Suprapubic skin (tissue), 3 donors: Measurements from ENCODE around the gene TIMM8A.

Experiments used
- POLR2A ChIP-seq, 2 donors: fragments of 450-650 bp; IDR thresholded peaks; one replicate each; pipeline ENCODE4 v1.6.1; 2017; ENCODE audit warnings: antibody characterized with exemption in 2 of 2, mild to moderate bottlenecking in 2 of 2, moderate library complexity in 2 of 2
- TF ChIP-seq, protein P1 (sequence below), 2 donors: fragments of 200-600 bp in 1 of 2; fragments of 450-650 bp in 1 of 2; sonication (generic) in 1 of 2; IDR thresholded peaks; one replicate each; pipeline ENCODE4 v1.5.1; 2016 to 2019; ENCODE audit warnings: antibody characterized with exemption in 2 of 2, mild to moderate bottlenecking in 1 of 2, moderate library complexity in 1 of 2

DNA sequence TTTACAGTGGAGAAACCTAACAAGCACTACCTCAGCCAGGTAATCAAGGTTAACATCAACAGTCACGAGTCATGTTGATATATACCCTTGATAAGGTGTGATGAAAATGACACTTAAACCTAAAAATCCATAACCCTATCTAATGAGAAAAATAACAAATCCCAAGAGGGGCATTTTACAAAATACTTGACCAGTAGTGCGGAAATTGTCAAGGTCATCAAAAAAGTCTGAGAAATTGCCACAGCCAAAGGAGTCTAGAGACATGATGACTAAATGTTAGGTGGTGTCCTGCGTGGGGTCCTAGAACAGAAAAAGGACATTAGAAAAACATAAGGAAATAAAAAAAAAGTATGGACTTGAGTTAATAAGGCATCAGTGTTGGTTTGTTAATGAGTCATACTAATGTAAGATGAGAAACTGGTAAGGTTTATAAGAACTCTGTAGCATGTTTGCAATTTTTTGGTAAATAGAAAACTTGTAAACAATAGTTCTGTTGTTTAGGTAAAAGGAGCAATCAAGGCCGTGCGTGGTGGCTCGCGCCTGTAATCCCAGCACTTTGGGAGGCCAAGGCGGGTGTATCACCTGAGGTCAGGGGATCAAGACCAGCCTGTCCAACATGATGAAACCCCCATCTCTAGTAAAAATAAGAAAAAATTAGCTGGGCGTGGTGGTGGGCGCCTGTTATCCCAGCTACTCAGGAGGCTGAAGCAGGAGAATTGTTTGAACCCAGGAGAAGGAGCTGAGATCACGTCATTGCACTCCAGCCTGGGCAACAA lies 45.2 kb upstream of the TIMM8A start:
- TF ChIP-seq POLR2A (IDR thresholded peaks at IDR 0.05): no peak
- TF ChIP-seq, protein P1, sequence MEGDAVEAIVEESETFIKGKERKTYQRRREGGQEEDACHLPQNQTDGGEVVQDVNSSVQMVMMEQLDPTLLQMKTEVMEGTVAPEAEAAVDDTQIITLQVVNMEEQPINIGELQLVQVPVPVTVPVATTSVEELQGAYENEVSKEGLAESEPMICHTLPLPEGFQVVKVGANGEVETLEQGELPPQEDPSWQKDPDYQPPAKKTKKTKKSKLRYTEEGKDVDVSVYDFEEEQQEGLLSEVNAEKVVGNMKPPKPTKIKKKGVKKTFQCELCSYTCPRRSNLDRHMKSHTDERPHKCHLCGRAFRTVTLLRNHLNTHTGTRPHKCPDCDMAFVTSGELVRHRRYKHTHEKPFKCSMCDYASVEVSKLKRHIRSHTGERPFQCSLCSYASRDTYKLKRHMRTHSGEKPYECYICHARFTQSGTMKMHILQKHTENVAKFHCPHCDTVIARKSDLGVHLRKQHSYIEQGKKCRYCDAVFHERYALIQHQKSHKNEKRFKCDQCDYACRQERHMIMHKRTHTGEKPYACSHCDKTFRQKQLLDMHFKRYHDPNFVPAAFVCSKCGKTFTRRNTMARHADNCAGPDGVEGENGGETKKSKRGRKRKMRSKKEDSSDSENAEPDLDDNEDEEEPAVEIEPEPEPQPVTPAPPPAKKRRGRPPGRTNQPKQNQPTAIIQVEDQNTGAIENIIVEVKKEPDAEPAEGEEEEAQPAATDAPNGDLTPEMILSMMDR (IDR thresholded peaks at IDR 0.05): no peak
